Endothelial cell of umbilical vein (primary cell): ENCODE measurements around the gene CCBE1.

Experiments used
- EZH2 ChIP-seq: IDR thresholded peaks from 2 replicates; pipeline ENCODE4 v1.6.1; 2012; ENCODE audit warnings: borderline replicate concordance, low read depth, mild to moderate bottlenecking, moderate library complexity, low read length, inconsistent platforms; ENCODE audit not compliant: severe bottlenecking
- MYC ChIP-seq: IDR thresholded peaks from one replicate; pipeline ENCODE4 v1.6.1; 2011; ENCODE audit warnings: mild to moderate bottlenecking, low read depth, low read length
- POLR2A ChIP-seq: IDR thresholded peaks from 2 replicates; pipeline ENCODE4 v1.6.1; 2012; ENCODE audit warnings: low read depth, mild to moderate bottlenecking, control low read depth, low read length
- TF ChIP-seq, protein P1 (sequence below): IDR thresholded peaks from 2 replicates; pipeline ENCODE4 v1.6.1; 2011; ENCODE audit not compliant: insufficient read depth, insufficient read length
- TF ChIP-seq, protein P2 (sequence below), 2 donors: IDR thresholded peaks; 1 replicate in 1 of 2; 2 replicates in 1 of 2; pipeline ENCODE4 v1.5.1; 2011; ENCODE audit warnings: low read length in 2 of 2, mild to moderate bottlenecking in 2 of 2, moderate library complexity in 2 of 2, control low read depth in 1 of 2, inconsistent platforms in 1 of 2, low read depth in 1 of 2; ENCODE audit not compliant: insufficient read depth in 1 of 2; ENCODE audit errors: extremely low read depth in 1 of 2

- TF ChIP-seq POLR2A (no peak), EZH2 (no peak), MYC (no peak)
- TF ChIP-seq, protein P1, sequence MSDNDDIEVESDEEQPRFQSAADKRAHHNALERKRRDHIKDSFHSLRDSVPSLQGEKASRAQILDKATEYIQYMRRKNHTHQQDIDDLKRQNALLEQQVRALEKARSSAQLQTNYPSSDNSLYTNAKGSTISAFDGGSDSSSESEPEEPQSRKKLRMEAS = no peak
- TF ChIP-seq, protein P2, sequence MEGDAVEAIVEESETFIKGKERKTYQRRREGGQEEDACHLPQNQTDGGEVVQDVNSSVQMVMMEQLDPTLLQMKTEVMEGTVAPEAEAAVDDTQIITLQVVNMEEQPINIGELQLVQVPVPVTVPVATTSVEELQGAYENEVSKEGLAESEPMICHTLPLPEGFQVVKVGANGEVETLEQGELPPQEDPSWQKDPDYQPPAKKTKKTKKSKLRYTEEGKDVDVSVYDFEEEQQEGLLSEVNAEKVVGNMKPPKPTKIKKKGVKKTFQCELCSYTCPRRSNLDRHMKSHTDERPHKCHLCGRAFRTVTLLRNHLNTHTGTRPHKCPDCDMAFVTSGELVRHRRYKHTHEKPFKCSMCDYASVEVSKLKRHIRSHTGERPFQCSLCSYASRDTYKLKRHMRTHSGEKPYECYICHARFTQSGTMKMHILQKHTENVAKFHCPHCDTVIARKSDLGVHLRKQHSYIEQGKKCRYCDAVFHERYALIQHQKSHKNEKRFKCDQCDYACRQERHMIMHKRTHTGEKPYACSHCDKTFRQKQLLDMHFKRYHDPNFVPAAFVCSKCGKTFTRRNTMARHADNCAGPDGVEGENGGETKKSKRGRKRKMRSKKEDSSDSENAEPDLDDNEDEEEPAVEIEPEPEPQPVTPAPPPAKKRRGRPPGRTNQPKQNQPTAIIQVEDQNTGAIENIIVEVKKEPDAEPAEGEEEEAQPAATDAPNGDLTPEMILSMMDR (IDR thresholded peaks at IDR 0.05; ENCODE audit: extremely low read depth in 1 of 2, insufficient read depth in 1 of 2, low read depth in 1 of 2, low read length in 2 of 2) = no peak
These were observed 11.7 kb downstream of the CCBE1 start for GRCh38 chr18:59685501-59685900.
